Neural progenitor cell (in vitro differentiated cells): ENCODE measurements around the gene USP7. TPM values are rescaled to one million over a fixed set of nuclear protein-coding genes. Genes with fewer than 3 reads are reported as not detected.

Experiments
- DNase-seq: peaks from one replicate; pipeline ENCODE4 v3.0.0-alpha.2; 2016; ENCODE audit warnings: low spot score
- H2AFZ ChIP-seq: fragments of 200-600 bp; sonication (generic); replicated peaks from 2 replicates; pipeline ENCODE4 v1.6.1; 2016; ENCODE audit warnings: antibody characterized with exemption
- H3F3A ChIP-seq: fragments of 200-600 bp; sonication (generic); 2 replicates; pipeline ENCODE4 v1.6.1; 2016; ENCODE audit warnings: antibody characterized with exemption, low read depth
- H3K27ac ChIP-seq: fragments of 200-600 bp; sonication (generic); 2 replicates; pipeline ENCODE4 v1.5.1; 2016; ENCODE audit warnings: mild to moderate bottlenecking
- H3K27me3 ChIP-seq: fragments of 200-600 bp; sonication (generic); 2 replicates; pipeline ENCODE4 v1.6.1; 2016; ENCODE audit warnings: mild to moderate bottlenecking, moderate library complexity
- H3K36me3 ChIP-seq: fragments of 200-600 bp; sonication (generic); 2 replicates; pipeline ENCODE4 v1.5.1; 2016
- H3K4me1 ChIP-seq: fragments of 200-600 bp; sonication (generic); 2 replicates; pipeline ENCODE4 v1.6.1; 2016; ENCODE audit warnings: mixed run types
- H3K4me2 ChIP-seq: fragments of 200-600 bp; sonication (generic); 2 replicates; pipeline ENCODE4 v1.6.1; 2016
- H3K4me3 ChIP-seq: fragments of 200-600 bp; sonication (generic); 2 replicates; pipeline ENCODE4 v1.5.1; 2016
- H3K79me2 ChIP-seq: fragments of 200-600 bp; sonication (generic); 2 replicates; pipeline ENCODE4 v1.6.1; 2016; ENCODE audit warnings: low read depth
- H3K9ac ChIP-seq: fragments of 200-600 bp; sonication (generic); 2 replicates; pipeline ENCODE4 v1.6.1; 2016
- H3K9me3 ChIP-seq: fragments of 200-600 bp; sonication (generic); 2 replicates; pipeline ENCODE4 v1.5.1; 2016; ENCODE audit warnings: low read depth
- H4K20me1 ChIP-seq: fragments of 200-600 bp; sonication (generic); 2 replicates; pipeline ENCODE4 v1.6.1; 2016; ENCODE audit warnings: low read depth
- H3K27ac Mint-ChIP-seq: 3 replicates; pipeline ENCODE4 v1.8.0; 2021; ENCODE audit warnings: mixed read lengths
- H3K27me3 Mint-ChIP-seq: 2 replicates; pipeline ENCODE4 v1.8.0; 2022; ENCODE audit warnings: low read depth, mild to moderate bottlenecking, inconsistent platforms, moderate library complexity, mixed read lengths; ENCODE audit not compliant: insufficient read depth
- H3K36me3 Mint-ChIP-seq: 3 replicates; pipeline ENCODE4 v1.8.0; 2021; ENCODE audit warnings: mixed read lengths
- H3K4me1 Mint-ChIP-seq: 3 replicates; pipeline ENCODE4 v1.8.0; 2021; ENCODE audit warnings: mixed read lengths
- H3K4me3 Mint-ChIP-seq: 3 replicates; pipeline ENCODE4 v1.8.0; 2021; ENCODE audit warnings: mild to moderate bottlenecking, moderate library complexity, mixed read lengths
- H3K9me3 Mint-ChIP-seq: 3 replicates; pipeline ENCODE4 v1.8.0; 2020; ENCODE audit warnings: mixed read lengths
- EZH2 ChIP-seq: fragments of 200-600 bp; sonication (generic); IDR thresholded peaks from 2 replicates; pipeline ENCODE4 v1.6.1; 2017; ENCODE audit warnings: antibody characterized with exemption, mild to moderate bottlenecking, moderate library complexity
- EZH2phosphoT487 ChIP-seq: fragments of 200-600 bp; sonication (generic); IDR thresholded peaks from 2 replicates; pipeline ENCODE4 v1.6.1; 2017; ENCODE audit warnings: antibody characterized with exemption
- total RNA-seq: library from RNA; depleted of rRNA; stranded (reverse); fragments of >200 nt; gene quantifications from 2 replicates; pipeline ENCODE4 v1.2.3, GENCODE V29; 2015; ENCODE audit warnings: low replicate concordance
- TF ChIP-seq, protein P1 (sequence below): fragments of 200-600 bp; sonication (generic); IDR thresholded peaks from 2 replicates; pipeline ENCODE4 v1.5.1; 2017; ENCODE audit warnings: antibody characterized with exemption, mild to moderate bottlenecking

The USP7 gene
- total RNA-seq, 1 donor from 2014 or later: 90.3 TPM

DNA sequence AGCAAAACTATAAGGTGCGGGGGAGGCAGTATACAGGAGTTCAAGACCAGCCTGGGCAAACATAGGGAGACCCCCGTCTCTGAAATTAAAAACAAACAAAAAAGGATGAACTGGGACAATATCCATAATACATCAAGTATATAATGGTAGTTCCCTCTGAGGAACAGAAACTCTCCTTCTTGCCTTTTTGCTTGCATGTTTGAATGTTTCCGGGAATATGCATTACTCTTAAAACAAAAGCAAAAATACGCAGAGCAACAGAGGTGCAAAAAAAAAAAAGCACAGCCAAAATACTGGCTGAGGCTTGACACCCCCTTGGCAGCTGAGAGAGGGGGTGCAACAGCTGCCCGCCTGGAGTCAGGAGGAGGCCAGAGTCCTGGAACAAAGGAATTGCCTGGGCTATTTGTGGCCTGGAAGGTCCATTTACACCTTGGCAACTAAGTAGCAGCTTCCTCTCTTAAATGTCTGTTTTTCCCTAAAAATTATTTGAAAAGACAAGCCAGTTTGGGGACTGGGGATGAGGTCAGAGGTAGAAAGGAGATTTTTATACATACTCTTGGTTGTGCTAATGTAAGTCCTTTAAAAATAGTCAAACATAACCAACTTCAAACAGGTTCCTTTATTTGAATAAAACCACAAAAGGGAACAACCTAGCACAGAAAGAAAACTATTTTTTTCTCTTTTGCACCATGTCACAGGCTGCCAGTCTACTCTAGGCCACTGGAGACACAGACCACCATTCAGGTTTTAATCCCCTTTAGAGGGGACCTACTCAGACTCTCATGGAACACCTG is 19.5 kb downstream of the USP7 start:
- Mint-ChIP-seq H3K36me3 (peaks cover 2% of the 10 kb centered on the region), H3K27ac (peak overlapping the region; percentile 60), H3K9me3 (no peaks in the 10 kb centered on the region), H3K4me3 (no peak overlapping the region), H3K27me3 (peaks cover 2% of the 10 kb centered on the region), H3K4me1 (peaks cover 44% of the 10 kb centered on the region)
- TF ChIP-seq EZH2: no peak
- TF ChIP-seq, protein P1, sequence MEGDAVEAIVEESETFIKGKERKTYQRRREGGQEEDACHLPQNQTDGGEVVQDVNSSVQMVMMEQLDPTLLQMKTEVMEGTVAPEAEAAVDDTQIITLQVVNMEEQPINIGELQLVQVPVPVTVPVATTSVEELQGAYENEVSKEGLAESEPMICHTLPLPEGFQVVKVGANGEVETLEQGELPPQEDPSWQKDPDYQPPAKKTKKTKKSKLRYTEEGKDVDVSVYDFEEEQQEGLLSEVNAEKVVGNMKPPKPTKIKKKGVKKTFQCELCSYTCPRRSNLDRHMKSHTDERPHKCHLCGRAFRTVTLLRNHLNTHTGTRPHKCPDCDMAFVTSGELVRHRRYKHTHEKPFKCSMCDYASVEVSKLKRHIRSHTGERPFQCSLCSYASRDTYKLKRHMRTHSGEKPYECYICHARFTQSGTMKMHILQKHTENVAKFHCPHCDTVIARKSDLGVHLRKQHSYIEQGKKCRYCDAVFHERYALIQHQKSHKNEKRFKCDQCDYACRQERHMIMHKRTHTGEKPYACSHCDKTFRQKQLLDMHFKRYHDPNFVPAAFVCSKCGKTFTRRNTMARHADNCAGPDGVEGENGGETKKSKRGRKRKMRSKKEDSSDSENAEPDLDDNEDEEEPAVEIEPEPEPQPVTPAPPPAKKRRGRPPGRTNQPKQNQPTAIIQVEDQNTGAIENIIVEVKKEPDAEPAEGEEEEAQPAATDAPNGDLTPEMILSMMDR: no peak
- no peak for TF ChIP-seq EZH2phosphoT487
- H3K27ac ChIP-seq: peak overlapping the region; percentile 78
- H3F3A ChIP-seq: peaks cover 20% of the 10 kb centered on the region
- peak overlapping the region; percentile 36 for H3K4me2 ChIP-seq
- no peaks in the 10 kb centered on the region for H3K9me3 ChIP-seq
- no peak overlapping the region for H3K9ac ChIP-seq
- no peak overlapping the region for H2AFZ ChIP-seq
- H3K27me3 ChIP-seq: no peaks in the 10 kb centered on the region
- peaks cover 98% of the 10 kb centered on the region for H4K20me1 ChIP-seq
- H3K4me3 ChIP-seq: no peak overlapping the region
- peaks cover 23% of the 10 kb centered on the region for H3K4me1 ChIP-seq
- DNase-seq: no peak
- H3K79me2 ChIP-seq: peaks cover 100% of the 10 kb centered on the region
- no peaks in the 10 kb centered on the region for H3K36me3 ChIP-seq

DNA sequence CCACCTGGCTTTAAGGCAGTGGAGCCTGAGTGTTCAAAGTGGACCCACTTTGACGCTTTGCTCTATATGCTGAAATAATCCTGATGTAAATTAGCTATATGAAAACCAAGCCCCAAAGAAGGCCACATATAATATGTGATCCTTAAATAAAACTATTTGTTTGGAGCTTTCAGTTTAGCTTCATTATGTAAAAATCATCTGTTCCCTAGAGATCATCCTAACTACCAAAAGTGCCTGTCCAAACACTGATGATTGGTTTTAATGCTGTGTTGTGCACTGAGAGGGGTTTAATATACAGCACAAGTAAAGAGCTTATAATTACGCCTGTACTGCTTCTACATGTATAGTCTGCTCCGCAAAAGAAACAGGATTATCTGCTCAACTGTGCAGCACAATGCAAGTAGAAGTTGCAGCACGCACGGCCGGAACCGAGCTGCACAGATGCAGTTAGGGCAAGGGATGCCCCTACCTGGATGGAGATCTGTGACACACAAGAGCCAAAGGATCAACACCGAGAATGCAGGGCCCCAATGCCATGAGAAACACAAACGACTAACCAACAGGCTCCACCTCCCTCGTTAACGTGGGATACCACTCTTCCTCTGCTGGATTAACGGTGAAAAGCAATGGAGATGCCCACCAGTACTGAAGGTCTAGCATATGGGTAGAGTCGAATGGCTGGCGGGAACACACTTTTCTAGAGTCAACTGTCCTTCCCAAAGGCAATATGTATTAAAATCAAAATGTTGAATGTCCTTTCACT is 20.5 kb downstream of the USP7 start:
- Mint-ChIP-seq H3K36me3 (peaks cover 5% of the 10 kb centered on the region), H3K4me3 (peak overlapping the region; percentile 29), H3K27ac (peak overlapping the region; percentile 70), H3K9me3 (no peaks in the 10 kb centered on the region), H3K27me3 (peaks cover 2% of the 10 kb centered on the region), H3K4me1 (peaks cover 45% of the 10 kb centered on the region)
- Histone ChIP-seq H3K9ac (no peak overlapping the region), H3K36me3 (no peaks in the 10 kb centered on the region), H4K20me1 (peaks cover 98% of the 10 kb centered on the region), H3F3A (peaks cover 20% of the 10 kb centered on the region), H3K27ac (no peak overlapping the region), H2AFZ (no peak overlapping the region), H3K79me2 (peaks cover 100% of the 10 kb centered on the region), H3K9me3 (no peaks in the 10 kb centered on the region), H3K4me1 (peaks cover 23% of the 10 kb centered on the region), H3K4me3 (no peak overlapping the region), H3K27me3 (no peaks in the 10 kb centered on the region), H3K4me2 (peak overlapping the region; percentile 36)
- peak; percentile 28 for DNase-seq
- no peak for TF ChIP-seq EZH2phosphoT487
- TF ChIP-seq, protein P1: no peak
- TF ChIP-seq EZH2: no peak

DNA sequence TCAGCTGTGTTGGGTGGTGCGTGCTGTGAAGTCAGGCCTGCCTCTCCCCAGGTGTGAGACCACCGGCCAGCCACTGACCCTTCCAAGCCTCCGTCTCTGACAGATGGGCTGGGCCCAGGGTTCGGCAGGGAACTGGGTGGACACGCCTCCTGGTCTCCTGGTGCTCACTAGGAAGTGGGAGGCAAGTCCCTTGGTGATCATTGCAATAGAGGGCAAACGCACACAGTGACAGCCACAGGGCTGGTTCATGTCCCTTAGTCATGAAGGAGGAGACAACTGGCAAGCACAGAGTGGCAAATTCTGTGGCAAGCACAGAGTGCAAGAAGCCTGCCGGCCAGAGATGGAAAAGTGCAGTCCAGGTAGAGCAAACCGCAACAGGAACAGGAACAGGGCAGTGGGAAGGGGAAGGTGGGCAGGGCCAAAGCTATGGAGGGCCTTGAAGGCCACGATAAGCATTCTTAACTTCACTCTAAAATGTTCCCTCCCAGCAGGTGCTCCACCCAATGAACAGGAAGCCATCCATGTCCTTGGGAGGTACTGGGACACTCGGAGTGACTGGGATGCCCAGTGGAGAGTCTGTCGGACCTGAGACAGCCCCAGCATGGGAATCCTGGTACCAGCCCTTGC is 21.9 kb downstream of the USP7 start:
- Mint-ChIP-seq H3K27me3 (peaks cover 2% of the 10 kb centered on the region), H3K36me3 (peaks cover 5% of the 10 kb centered on the region), H3K27ac (no peak overlapping the region), H3K9me3 (no peaks in the 10 kb centered on the region), H3K4me1 (peaks cover 41% of the 10 kb centered on the region), H3K4me3 (no peak overlapping the region)
- Histone ChIP-seq H3K4me1 (peaks cover 23% of the 10 kb centered on the region), H3K27ac (no peak overlapping the region), H3K4me2 (no peak overlapping the region), H4K20me1 (peaks cover 98% of the 10 kb centered on the region), H3K9me3 (no peaks in the 10 kb centered on the region), H3F3A (peaks cover 20% of the 10 kb centered on the region), H3K36me3 (no peaks in the 10 kb centered on the region), H3K79me2 (peaks cover 100% of the 10 kb centered on the region), H3K9ac (no peak overlapping the region), H3K27me3 (no peaks in the 10 kb centered on the region), H3K4me3 (no peak overlapping the region), H2AFZ (no peak overlapping the region)
- DNase-seq: no peak
- TF ChIP-seq, protein P1: no peak
- TF ChIP-seq EZH2: no peak
- no peak for TF ChIP-seq EZH2phosphoT487
